ENCODE data around the gene SNX11.

SNX11 gene, protein sequence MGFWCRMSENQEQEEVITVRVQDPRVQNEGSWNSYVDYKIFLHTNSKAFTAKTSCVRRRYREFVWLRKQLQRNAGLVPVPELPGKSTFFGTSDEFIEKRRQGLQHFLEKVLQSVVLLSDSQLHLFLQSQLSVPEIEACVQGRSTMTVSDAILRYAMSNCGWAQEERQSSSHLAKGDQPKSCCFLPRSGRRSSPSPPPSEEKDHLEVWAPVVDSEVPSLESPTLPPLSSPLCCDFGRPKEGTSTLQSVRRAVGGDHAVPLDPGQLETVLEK

DNA sequence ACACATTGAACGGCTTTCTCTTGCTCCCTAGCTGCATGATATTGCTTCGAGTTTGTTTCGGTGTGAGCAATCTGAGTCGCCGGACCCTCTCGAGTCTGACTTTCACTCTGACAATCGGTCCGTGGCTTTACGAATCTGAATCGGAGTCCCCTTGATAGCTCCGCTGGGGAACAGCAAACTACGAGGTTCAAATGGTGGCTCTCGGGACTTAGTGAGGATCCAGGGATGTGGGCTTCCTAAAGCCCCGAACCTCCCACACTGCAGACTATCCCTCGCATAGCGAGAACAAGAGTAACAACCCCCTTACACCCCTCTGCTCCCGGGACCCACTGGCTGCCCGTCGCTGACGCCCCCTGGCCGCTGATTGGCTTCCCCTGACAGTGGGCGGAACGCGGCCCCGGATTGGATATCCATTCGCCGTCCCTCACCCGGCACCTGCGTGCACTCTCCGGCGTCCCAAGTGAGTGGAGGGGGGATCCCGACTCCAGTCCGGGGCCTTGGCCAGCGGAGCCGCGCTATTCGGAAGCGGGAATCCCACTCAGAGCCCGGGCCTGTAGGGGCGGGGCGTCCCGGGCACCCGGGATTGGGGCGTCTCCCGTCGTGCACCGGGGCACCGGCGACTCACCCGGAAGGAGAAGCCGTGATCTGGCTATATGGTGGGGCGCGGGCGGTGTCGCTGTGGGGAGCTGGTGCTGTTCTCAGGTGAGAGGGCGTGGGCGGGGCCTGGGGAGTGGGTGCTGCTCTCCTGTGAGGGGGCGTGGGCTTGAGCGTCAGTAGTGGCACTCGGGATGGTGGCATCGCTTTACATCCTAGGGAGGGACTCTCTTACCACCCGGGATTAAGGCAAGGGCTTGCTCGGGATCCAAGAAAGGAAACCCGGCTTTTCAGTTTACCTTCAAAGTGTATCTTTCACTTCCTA lies at the start of gene SNX11:
SNX11 (plus strand) TSS at position 630 of the 919 bp plus-strand sequence. CDS start 4,278 bp downstream, outside the sequence.
- peak within 1 kb of the TSS; percentile 86 for H3K4me3 ChIP-seq (ENCODE audit: low read depth, low read length)
- peak; percentile 70 for DNase-seq (ENCODE audit: low read depth)
- no peak for TF ChIP-seq CTCF (IDR thresholded peaks at IDR 0.05; ENCODE audit: low read depth, low read length, missing control alignments)

DNA sequence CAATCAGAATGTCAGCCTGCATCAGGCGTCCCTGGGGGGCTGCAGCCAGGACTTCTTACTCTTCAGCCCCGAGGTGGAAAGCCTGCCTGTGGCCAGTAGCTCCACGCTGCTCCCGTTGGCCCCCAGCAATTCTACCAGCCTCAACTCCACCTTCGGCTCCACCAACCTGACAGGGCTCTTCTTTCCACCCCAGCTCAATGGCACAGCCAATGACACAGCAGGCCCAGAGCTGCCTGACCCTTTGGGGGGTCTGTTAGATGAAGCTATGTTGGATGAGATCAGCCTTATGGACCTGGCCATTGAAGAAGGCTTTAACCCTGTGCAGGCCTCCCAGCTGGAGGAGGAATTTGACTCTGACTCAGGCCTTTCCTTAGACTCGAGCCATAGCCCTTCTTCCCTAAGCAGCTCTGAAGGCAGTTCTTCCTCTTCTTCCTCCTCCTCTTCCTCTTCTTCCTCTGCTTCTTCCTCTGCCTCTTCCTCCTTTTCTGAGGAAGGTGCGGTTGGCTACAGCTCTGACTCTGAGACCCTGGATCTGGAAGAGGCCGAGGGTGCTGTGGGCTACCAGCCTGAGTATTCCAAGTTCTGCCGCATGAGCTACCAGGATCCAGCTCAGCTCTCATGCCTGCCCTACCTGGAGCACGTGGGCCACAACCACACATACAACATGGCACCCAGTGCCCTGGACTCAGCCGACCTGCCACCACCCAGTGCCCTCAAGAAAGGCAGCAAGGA lies 49.0 kb upstream of the SNX11 start:
- TF ChIP-seq CTCF (IDR thresholded peaks at IDR 0.05; ENCODE audit: low read depth, low read length, missing control alignments) = no peak
- no peak overlapping the region for H3K4me3 ChIP-seq (ENCODE audit: low read depth, low read length)
- DNase-seq (ENCODE audit: low read depth) = no peak

GRCh38 chr17:48059125-48059668 lies 48.4 kb upstream of the SNX11 start:
- no peak for DNase-seq (ENCODE audit: low read depth)
- no peak overlapping the region for H3K4me3 ChIP-seq (ENCODE audit: low read depth, low read length)
- no peak for TF ChIP-seq CTCF (IDR thresholded peaks at IDR 0.05; ENCODE audit: low read depth, low read length, missing control alignments)

GRCh38 chr17:48060249-48060648 lies 47.3 kb upstream of the SNX11 start:
- no peak for DNase-seq (ENCODE audit: low read depth)
- TF ChIP-seq CTCF (IDR thresholded peaks at IDR 0.05; ENCODE audit: low read depth, low read length, missing control alignments) = no peak
- H3K4me3 ChIP-seq (ENCODE audit: low read depth, low read length) = no peak overlapping the region

GRCh38 chr17:48062273-48062672 lies 45.3 kb upstream of the SNX11 start:
- no peak for DNase-seq (ENCODE audit: low read depth)
- no peak for TF ChIP-seq CTCF (IDR thresholded peaks at IDR 0.05; ENCODE audit: low read depth, low read length, missing control alignments)
- H3K4me3 ChIP-seq (ENCODE audit: low read depth, low read length) = no peak overlapping the region

DNA sequence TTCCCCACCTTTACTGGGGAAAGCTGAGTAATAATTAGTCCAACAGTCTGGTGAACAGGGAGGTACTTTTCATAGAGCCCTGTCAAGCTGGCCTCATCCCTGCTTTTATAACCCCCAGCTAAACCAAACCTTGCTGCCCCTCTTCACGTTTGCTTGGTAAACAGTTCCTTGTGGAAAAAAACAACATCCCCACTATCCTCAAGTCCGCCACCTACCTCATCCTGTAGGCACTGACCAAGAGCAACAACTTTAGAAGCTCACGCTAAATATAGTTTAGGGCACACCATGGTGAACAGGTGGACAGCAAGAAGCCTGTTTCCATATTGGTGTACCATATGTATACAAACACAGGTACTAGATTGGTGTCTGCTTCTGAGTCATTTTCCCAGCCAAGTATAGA lies 42.9 kb upstream of the SNX11 start:
- no peak overlapping the region for H3K4me3 ChIP-seq (ENCODE audit: low read depth, low read length)
- no peak for DNase-seq (ENCODE audit: low read depth)
- no peak for TF ChIP-seq CTCF (IDR thresholded peaks at IDR 0.05; ENCODE audit: low read depth, low read length, missing control alignments)
